T follicular helper cell (primary cell): ENCODE measurements around the gene FXR2.
"Not testable (repeated sequence)": the region's sequence is repeated elsewhere in the genome, so short reads cannot be mapped to it uniquely, and the experiment has no call there.

Experiments
- DNase-seq: peaks from one replicate; pipeline ENCODE4 v3.0.0-alpha.2; 2020; ENCODE audit warnings: low read depth
- total RNA-seq, 2 experiments: gene quantifications; one replicate each; lab custom pipeline; 2026; lab: John Stamatoyannopoulos, UW

Gene FXR2
- total RNA-seq: 74.6 to 99.8 reads per million in 2 experiments

- DNase-seq: peak; percentile 98
These were observed at the start of gene FXR2 for GRCh38 chr17:7614425-7615264. Gene FXR2, minus strand, starts transcription at chr17:7614897. Its CDS starts 365 bp downstream, at chr17:7614532.

- no peak for DNase-seq
These were observed 42.4 kb upstream of the FXR2 start for GRCh38 chr17:7656958-7657609.

DNA sequence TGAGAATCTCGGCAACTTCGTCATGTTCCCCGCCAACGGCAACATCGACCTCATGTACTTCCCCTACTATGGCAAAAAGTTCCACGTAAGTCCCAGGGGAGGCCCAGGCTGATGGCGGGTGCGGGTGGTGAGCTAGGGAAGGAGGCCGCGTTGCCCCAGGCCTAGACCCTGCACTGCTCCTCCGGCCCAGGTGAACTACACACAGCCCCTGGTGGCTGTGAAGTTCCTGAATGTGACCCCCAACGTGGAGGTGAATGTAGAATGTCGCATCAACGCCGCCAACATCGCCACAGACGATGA is 40.8 kb upstream of the FXR2 start:
- no peak for DNase-seq

- DNase-seq: no peak
These were observed 40.3 kb upstream of the FXR2 start for GRCh38 chr17:7654832-7655540.

GRCh38 chr17:7652388-7653356 is 38.0 kb upstream of the FXR2 start:
- DNase-seq: no peak

- no peak for DNase-seq
These were observed 37.1 kb upstream of the FXR2 start for GRCh38 chr17:7651665-7652387.

DNA sequence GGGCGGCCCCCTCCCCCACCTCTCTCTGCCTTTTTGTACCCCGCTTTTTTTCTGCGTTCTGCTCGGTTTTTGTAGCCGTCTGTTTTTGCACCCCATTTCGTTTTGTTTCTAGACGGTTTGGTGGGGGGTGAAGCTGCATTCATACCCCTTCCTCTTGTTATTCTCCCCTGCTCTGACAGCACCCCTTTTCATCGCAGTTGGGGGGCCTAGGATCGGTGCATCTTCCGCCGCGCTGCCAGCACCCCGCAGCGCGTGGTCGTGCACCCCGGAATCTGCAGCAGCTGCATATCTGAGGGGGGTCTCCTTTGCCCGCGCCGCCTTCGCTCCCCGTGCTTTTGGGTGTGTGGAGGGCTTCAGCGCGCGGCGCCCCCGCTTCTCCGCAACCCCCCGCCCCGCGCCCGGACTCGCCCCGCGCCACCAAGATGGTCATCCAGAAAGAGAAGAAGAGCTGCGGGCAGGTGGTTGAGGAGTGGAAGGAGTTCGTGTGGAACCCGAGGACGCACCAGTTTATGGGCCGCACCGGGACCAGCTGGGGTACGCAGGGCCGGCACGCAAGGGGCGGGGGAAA is 36.5 kb upstream of the FXR2 start:
- DNase-seq: no peak

- DNase-seq: peak; percentile 70
These were observed 35.9 kb upstream of the FXR2 start, which contains the start of gene ATP1B2 for GRCh38 chr17:7650509-7651096. Gene ATP1B2, plus strand, starts transcription at chr17:7650926. Its CDS starts 593 bp downstream, at chr17:7651519.

GRCh38 chr17:7647018-7647417 is 32.3 kb upstream of the FXR2 start:
- no peak for DNase-seq

DNA sequence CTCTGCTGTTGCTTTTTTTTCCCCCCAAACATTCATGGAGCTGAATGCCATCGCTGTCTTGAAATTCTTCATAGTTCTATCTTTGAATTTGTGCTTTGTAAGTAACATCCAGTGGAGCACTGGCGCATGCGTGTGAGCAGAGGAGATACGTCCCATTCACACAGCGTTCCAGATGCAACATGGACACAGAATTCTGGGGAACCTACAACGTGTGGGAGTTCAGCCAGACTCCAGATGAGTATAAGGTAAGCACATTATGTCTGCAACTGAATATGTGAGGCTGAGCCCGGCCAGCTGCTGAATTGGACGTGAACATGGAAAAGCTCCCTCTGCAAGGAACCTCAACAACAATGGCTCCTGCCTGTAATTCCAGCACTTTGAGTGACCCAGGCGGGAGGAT is 31.8 kb upstream of the FXR2 start:
- DNase-seq: no peak

DNA sequence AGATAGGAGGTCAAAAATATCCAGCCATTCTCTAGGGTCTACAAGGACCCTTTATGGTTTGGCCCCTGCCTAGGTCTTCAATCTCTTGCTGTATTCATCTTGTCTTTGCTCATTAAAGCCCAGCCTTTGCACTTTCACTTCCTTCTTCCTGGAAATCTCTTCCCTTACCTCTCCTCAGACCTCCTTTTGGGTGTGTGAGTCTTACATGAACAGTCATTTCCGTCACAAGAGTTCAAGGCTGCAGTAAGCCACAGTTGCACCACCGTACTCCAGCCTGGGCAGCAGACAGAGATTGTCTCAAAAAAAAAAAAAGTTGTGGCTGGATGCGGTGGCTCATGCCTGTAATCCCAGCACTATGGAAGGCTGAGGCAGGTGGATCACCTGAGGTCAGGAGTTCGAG is 30.1 kb upstream of the FXR2 start:
- no peak for DNase-seq

GRCh38 chr17:7641635-7642034 is 26.9 kb upstream of the FXR2 start:
- not testable (repeated sequence) for DNase-seq

DNA sequence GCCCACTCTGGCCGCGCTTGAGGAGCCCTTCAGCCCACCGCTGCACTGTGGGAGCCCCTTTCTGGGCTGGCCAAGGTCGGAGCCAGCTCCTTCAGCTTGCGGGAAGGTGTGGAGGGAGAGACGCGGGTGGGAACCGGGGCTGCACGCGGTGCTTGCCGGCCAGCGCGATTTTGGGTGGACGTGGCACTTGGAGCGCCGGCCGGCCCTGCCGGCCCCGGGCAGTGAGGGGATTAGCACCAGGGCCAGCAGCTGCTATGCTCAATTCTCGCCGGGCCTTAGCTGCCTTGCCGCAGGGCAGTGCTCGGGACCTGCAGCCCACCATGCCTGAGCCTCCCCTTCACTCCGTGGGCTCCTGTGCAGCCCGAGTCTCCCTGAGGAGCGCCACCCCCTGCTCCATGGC is 26.1 kb upstream of the FXR2 start:
- no peak for DNase-seq

DNA sequence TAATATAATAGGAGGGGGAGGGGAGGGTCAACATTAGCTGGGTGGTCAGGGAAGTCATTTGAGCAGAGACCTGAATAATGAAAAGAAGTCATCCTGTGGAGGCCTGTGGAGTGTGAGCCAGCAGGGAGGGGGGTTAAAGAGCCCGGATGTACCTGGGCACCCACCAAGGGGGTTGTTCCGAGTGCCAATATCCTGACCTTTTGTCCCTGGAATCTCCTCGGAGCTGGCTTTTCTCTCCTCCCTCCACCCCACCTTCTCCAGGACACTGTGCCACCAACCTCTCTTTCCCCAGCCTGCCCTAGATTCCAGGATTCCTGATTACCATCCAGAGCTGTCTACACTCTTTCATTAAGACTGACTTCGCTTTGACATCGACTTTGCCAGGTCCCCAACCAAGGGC is 21.5 kb upstream of the FXR2 start:
- no peak for DNase-seq

GRCh38 chr17:7634384-7634783 is 19.7 kb upstream of the FXR2 start:
- DNase-seq: no peak

- DNase-seq: no peak
These were observed 18.4 kb upstream of the FXR2 start for GRCh38 chr17:7633093-7633492.

DNA sequence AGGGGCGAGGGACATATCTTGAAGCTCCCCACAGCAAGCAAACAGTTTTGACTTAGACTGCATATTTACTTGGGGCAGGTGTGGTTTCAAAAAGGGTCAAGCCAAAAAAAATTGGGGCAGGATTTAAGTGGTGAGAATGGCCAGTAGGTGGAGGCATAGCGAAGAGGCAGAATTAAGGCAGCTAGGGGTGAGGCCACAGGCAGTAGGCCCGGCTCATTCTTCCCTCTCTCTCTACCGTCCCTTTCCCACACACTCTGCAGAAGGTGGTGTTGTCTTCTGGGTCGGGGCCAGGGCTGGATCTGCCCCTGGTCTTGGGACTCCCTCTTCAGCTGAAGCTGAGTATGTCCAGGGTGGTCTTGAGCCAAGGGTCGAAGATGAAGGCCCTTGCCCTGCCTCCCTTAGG is 17.8 kb upstream of the FXR2 start:
- DNase-seq: no peak

DNA sequence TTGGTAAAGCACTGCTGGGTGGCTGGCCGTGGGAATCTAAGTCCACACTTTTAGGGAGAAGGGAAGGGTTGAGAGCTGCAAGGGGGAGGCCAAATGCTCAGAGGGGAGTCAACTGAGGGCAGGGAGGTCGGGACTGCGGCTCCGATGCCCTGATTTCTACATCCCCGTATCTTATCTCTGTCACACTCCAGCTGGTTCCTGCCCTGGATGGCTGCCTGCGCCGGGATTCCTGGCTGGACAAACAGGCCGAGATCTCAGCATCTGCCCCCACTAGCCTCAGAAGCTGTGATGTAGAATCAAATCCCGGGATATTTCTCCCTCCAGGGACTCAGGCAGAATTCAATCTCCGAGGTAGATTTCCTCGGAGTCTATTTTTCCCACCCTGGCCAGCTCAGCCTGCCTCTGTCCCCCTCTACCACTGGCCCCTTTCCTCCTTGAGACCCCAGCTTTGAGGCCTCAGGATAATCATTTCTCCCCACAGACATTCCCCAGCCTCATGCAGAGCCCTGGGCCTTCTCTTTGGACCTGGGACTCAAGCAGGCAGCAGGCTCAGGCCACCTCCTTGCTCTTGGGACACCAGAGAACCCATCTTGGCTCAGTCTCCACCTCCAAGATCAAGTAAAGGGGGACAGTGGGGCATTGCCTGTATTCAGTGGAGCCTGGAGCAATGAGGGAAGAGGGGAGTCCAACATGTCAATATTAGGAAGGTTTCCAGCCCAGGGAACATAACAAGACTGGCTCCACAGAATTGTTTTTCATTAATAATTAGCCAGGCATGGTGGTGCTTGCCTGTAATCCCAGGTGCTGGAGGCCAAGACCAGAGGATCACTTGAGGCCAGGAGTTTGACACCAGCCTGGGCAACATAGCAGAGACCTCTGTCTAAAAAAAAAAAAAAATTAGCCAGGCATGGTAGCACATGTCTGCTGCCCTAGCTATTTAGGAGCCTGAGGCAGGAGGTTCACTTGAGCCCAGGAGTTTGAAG is 17.0 kb upstream of the FXR2 start:
- DNase-seq: no peak
